ENCODE data around the gene EIF3B. TPM values are rescaled to one million over a fixed set of nuclear protein-coding genes. Genes with fewer than 3 reads are reported as not detected.
A peak's percentile ranks its signal among the peaks of the same experiment; 100 is the strongest.

EIF3B gene
- total and polyA plus RNA-seq, 9 of the 15 experiments (the other 6 are each of a cell fraction or from before 2014, with no cell fraction given): 25.9 to 494 (median 357) TPM

GRCh38 chr7:2357165-2357564 is 2.5 kb downstream of the EIF3B start:
- DNase-seq (ENCODE audit: extremely low read depth in 1 of 4, low spot score in 3 of 4) (peak in 2 of 4 experiments; percentile 20 to 45), ATAC-seq (no peak), FAIRE-seq (no peak)
- no peak overlapping the region; the same call in 1 of the 2 replicates for H3K4me3 ChIP-seq
- peaks cover 54% of the 10 kb centered on the region for H4K20me1 ChIP-seq (replicated peaks; ENCODE audit: control insufficient read depth, insufficient read depth, low read length)
- H3K79me2 ChIP-seq (ENCODE audit: control insufficient read depth, insufficient read depth, low read length): peaks cover 82% of the 10 kb centered on the region
- no peak overlapping the region for H2AFZ ChIP-seq (ENCODE audit: low read depth, low read length)
- intact Hi-C loops (cut with micrococcal nuclease): no loop called here
- POLR2A ChIA-PET: interaction anchor here (0.6 to 1.7 kb wide), 7 partner anchors 12 to 809 kb away, joined by 3 to 9 read pairs (median 3); partner anchors contain the start of gene SNX8
- H3K27me3 ChIP-seq (ENCODE audit: control insufficient read depth in 2 of 2, insufficient read depth in 2 of 2, low read length in 2 of 2): no peaks in the 10 kb centered on the region
- in situ Hi-C loops (cut with MboI): no loop called here
- BruUV-seq (replicated peaks): no TSS peak
- CTCF ChIA-PET (ENCODE audit: low intra/inter-chr PET ratio): no interaction called here
- TF ChIP-seq ZNF175 (CRISPR knock-in tag; IDR thresholded peaks at IDR 0.05; ENCODE audit: low read depth): no peak
- no peak for TF ChIP-seq ZNF239 (CRISPR knock-in tag; IDR thresholded peaks at IDR 0.05)
- no peak for TF ChIP-seq DNMT1 (IDR thresholded peaks at IDR 0.05)
- TF ChIP-seq FOXJ2 (tag; IDR thresholded peaks at IDR 0.05): no peak
- TF ChIP-seq CEBPB (tag; IDR thresholded peaks at IDR 0.05): peak; percentile 91
- peak; percentile 38 for TF ChIP-seq CBFA2T3 (IDR thresholded peaks at IDR 0.05)
- 0 out of 4 replicates have a peak, but pooled peaks of 1 of the 2 experiments have one; percentile 39 for TF ChIP-seq HDAC1 (IDR thresholded peaks at IDR 0.05)
- TF ChIP-seq MEIS2 (IDR thresholded peaks at IDR 0.05; ENCODE audit: partially characterized antibody): no peak
- TF ChIP-seq MCM3 (IDR thresholded peaks at IDR 0.05): no peak
- no peak for TF ChIP-seq ATF1 (CRISPR knock-in tag; IDR thresholded peaks at IDR 0.05)
- TF ChIP-seq ATF1 (tag; IDR thresholded peaks at IDR 0.05): no peak
- TF ChIP-seq ZC3H8 (IDR thresholded peaks at IDR 0.05): no peak
- no peak for TF ChIP-seq ZBTB49 (CRISPR knock-in tag; IDR thresholded peaks at IDR 0.05; ENCODE audit: borderline replicate concordance)
- no peak for TF ChIP-seq PHF8 (IDR thresholded peaks at IDR 0.05; ENCODE audit: borderline replicate concordance, low read length)
- peak; percentile 52 for TF ChIP-seq POLR2G (IDR thresholded peaks at IDR 0.05; ENCODE audit: low read depth, low read length)
- TF ChIP-seq TCF3 (CRISPR knock-in tag; IDR thresholded peaks at IDR 0.05): peak; percentile 57; the same call in 1 of the 2 replicates
- peak; percentile 12; the same call in 1 of the 2 replicates for TF ChIP-seq TAL1 (IDR thresholded peaks at IDR 0.05)
- TF ChIP-seq RBFOX2 (IDR thresholded peaks at IDR 0.05; ENCODE audit: low read depth, low read length): peak; percentile 58
- peak; percentile 62 for TF ChIP-seq CEBPG (CRISPR knock-in tag; IDR thresholded peaks at IDR 0.05)
- no peak for TF ChIP-seq CEBPG (tag; conservative IDR thresholded peaks at IDR 0.05 in 1 of 2, IDR thresholded peaks at IDR 0.05 in 1 of 2)
- peaks cover 18 to 31% of the 10 kb centered on the region in 2 experiments; a peak in 4 of 5 replicates for H3K4me1 ChIP-seq (replicated peaks in 1 of 2; ENCODE audit: control insufficient read depth in 2 of 2, insufficient read depth in 2 of 2, low read length in 2 of 2)
- H3K27ac ChIP-seq (ENCODE audit: extremely low read depth, low read depth, low read length): peak overlapping the region; percentile 22; the same call in 1 of the 3 replicates
- H3K9me3 ChIP-seq (replicated peaks; ENCODE audit: control insufficient read depth, insufficient read depth, low read depth, low read length): no peaks in the 10 kb centered on the region
- WGBS (ENCODE audit: insufficient coverage, low coverage, missing lambda C conversion rate): 51% methylated on average over 8 of the region's 8 CpGs
- no peaks in the 10 kb centered on the region for H3K9me1 ChIP-seq (ENCODE audit: control insufficient read depth, insufficient read depth, low read length)
- peaks cover 64% of the 10 kb centered on the region for H3K36me3 ChIP-seq (ENCODE audit: control insufficient read depth, insufficient read depth, low read length)
- peak overlapping the region; percentile 92 for H3K4me2 ChIP-seq (ENCODE audit: insufficient read depth, low read length)
- H3K9ac ChIP-seq (ENCODE audit: insufficient read depth in 1 of 2, low read depth in 2 of 2, low read length in 2 of 2): peak overlapping the region; percentile 87 to 100

Data from K562 (cell line).